H9 (cell line): Measurements from ENCODE around the gene DOCK11. TPM values are rescaled to one million over a fixed set of nuclear protein-coding genes. Genes with fewer than 3 reads are reported as not detected.

Source experiments
- DNase-seq: peaks from one replicate; pipeline ENCODE4 v3.0.0-alpha.2; 2017
- H2AFZ ChIP-seq: one replicate; pipeline ENCODE4 v1.6.1; 2013; ENCODE audit warnings: mild to moderate bottlenecking, low read length, control low read depth, moderate library complexity
- H2AK5ac ChIP-seq: 2 replicates; pipeline ENCODE4 v1.6.1; 2013; ENCODE audit warnings: low read length, control low read depth, mixed read lengths; ENCODE audit not compliant: insufficient read length
- H2BK120ac ChIP-seq: one replicate; pipeline ENCODE4 v1.6.1; 2013; ENCODE audit warnings: low read depth, mild to moderate bottlenecking, low read length, control low read depth, inconsistent platforms; ENCODE audit not compliant: poor library complexity, severe bottlenecking
- H2BK12ac ChIP-seq: 2 replicates; pipeline ENCODE4 v1.6.1; 2013; ENCODE audit warnings: low read length, control low read depth, mixed read lengths, low read depth; ENCODE audit not compliant: insufficient read length
- H2BK15ac ChIP-seq: 2 replicates; pipeline ENCODE4 v1.6.1; 2013; ENCODE audit warnings: low read depth, low read length, control low read depth
- H2BK20ac ChIP-seq: one replicate; pipeline ENCODE4 v1.6.1; 2013; ENCODE audit warnings: low read depth, mild to moderate bottlenecking, low read length, control low read depth, inconsistent platforms; ENCODE audit not compliant: poor library complexity, severe bottlenecking
- H2BK5ac ChIP-seq: 2 replicates; pipeline ENCODE4 v1.6.1; 2013; ENCODE audit warnings: low read length, control low read depth, mixed read lengths; ENCODE audit not compliant: insufficient read length
- H3K14ac ChIP-seq: 2 replicates; pipeline ENCODE4 v1.6.1; 2013; ENCODE audit warnings: low read length, control low read depth; ENCODE audit not compliant: insufficient read depth
- H3K18ac ChIP-seq: 2 replicates; pipeline ENCODE4 v1.6.1; 2013; ENCODE audit warnings: low read depth, mild to moderate bottlenecking, mixed read lengths, low read length, control low read depth; ENCODE audit not compliant: insufficient read length
- H3K23ac ChIP-seq: 2 replicates; pipeline ENCODE4 v1.6.1; 2013; ENCODE audit warnings: low read length, control low read depth, mixed read lengths, low read depth; ENCODE audit not compliant: insufficient read length
- H3K23me2 ChIP-seq: 2 replicates; pipeline ENCODE4 v1.6.1; 2013; ENCODE audit warnings: low read depth, mild to moderate bottlenecking, mixed read lengths, low read length, control low read depth; ENCODE audit not compliant: insufficient read length, poor library complexity, severe bottlenecking
- H3K27ac ChIP-seq: 2 replicates; pipeline ENCODE4 v1.5.1; 2013; ENCODE audit warnings: low read length, control low read depth, mixed read lengths, low read depth; ENCODE audit not compliant: insufficient read length
- H3K27me3 ChIP-seq: 2 replicates; pipeline ENCODE4 v1.6.1; 2013; ENCODE audit warnings: low read length, control low read depth, inconsistent platforms; ENCODE audit not compliant: insufficient read depth
- H3K4ac ChIP-seq: 2 replicates; pipeline ENCODE4 v1.6.1; 2013; ENCODE audit warnings: low read depth, mild to moderate bottlenecking, control low read depth, inconsistent platforms, low read length, moderate library complexity
- H3K4me1 ChIP-seq: 2 replicates; pipeline ENCODE4 v1.6.1; 2013; ENCODE audit warnings: low read length, control low read depth, inconsistent platforms; ENCODE audit not compliant: insufficient read depth
- H3K4me2 ChIP-seq: 2 replicates; pipeline ENCODE4 v1.6.1; 2013; ENCODE audit warnings: low read length, control low read depth, mixed read lengths; ENCODE audit not compliant: insufficient read length, insufficient read depth
- H3K56ac ChIP-seq: 2 replicates; pipeline ENCODE4 v1.6.1; 2013; ENCODE audit warnings: low read depth, mild to moderate bottlenecking, mixed read lengths, low read length, control low read depth; ENCODE audit not compliant: insufficient read length
- H3K79me1 ChIP-seq: 2 replicates; pipeline ENCODE4 v1.6.1; 2013; ENCODE audit warnings: low read depth, mild to moderate bottlenecking, moderate library complexity, low read length, control low read depth, inconsistent platforms; ENCODE audit not compliant: insufficient read depth, poor library complexity, severe bottlenecking
- H3K79me2 ChIP-seq: 2 replicates; pipeline ENCODE4 v1.6.1; 2013; ENCODE audit warnings: low read length, control low read depth, inconsistent platforms; ENCODE audit not compliant: insufficient read depth
- H3K9ac ChIP-seq: 2 replicates; pipeline ENCODE4 v1.6.1; 2013; ENCODE audit warnings: low read length, control low read depth, mixed read lengths; ENCODE audit not compliant: insufficient read length; ENCODE audit errors: extremely low read depth
- H3K9me3 ChIP-seq: one replicate; pipeline ENCODE4 v1.6.1; 2013; ENCODE audit warnings: low read depth, low read length, inconsistent platforms; ENCODE audit not compliant: control insufficient read depth
- H3T11ph ChIP-seq: one replicate; pipeline ENCODE4 v1.6.1; 2013; ENCODE audit warnings: mild to moderate bottlenecking, low read length, control low read depth, inconsistent platforms
- H4K20me1 ChIP-seq: one replicate; pipeline ENCODE4 v1.6.1; 2013; ENCODE audit not compliant: control insufficient read depth, insufficient read length, insufficient read depth
- H4K5ac ChIP-seq: 2 replicates; pipeline ENCODE4 v1.6.1; 2013; ENCODE audit warnings: low read depth, mild to moderate bottlenecking, mixed read lengths, low read length, control low read depth; ENCODE audit not compliant: insufficient read length
- H4K8ac ChIP-seq: replicated peaks from 2 replicates; pipeline ENCODE4 v1.6.1; 2013; ENCODE audit warnings: low read length, control low read depth, mixed read lengths, low read depth; ENCODE audit not compliant: insufficient read length
- H4K91ac ChIP-seq: 2 replicates; pipeline ENCODE4 v1.6.1; 2013; ENCODE audit warnings: low read depth, mild to moderate bottlenecking, moderate library complexity, mixed read lengths, low read length, control low read depth; ENCODE audit not compliant: insufficient read length
- H3K27ac Mint-ChIP-seq, 3 experiments: 2 replicates in 2 of 3; 3 replicates in 1 of 3; pipeline ENCODE4 v1.8.0; 2020 to 2021; ENCODE audit warnings: mixed read lengths in 3 of 3, mild to moderate bottlenecking in 1 of 3, moderate library complexity in 1 of 3
- H3K27me3 Mint-ChIP-seq: 2 replicates; pipeline ENCODE4 v1.8.0; 2021; ENCODE audit warnings: low read depth, mild to moderate bottlenecking, moderate library complexity, mixed read lengths
- H3K36me3 Mint-ChIP-seq, 3 experiments: 2 replicates in 2 of 3; 3 replicates in 1 of 3; pipeline ENCODE4 v1.8.0; 2020 to 2021; ENCODE audit warnings: low read depth in 3 of 3, mixed read lengths in 3 of 3; ENCODE audit not compliant: insufficient read depth in 1 of 3
- H3K4me1 Mint-ChIP-seq, 2 experiments: 2 replicates each; pipeline ENCODE4 v1.8.0; 2020; ENCODE audit warnings: mixed read lengths in 2 of 2
- H3K4me3 Mint-ChIP-seq, 2 experiments: 2 replicates in 1 of 2; 3 replicates in 1 of 2; pipeline ENCODE4 v1.8.0; 2020 to 2021; ENCODE audit warnings: mild to moderate bottlenecking in 2 of 2, mixed read lengths in 2 of 2, moderate library complexity in 1 of 2
- H3K9me3 Mint-ChIP-seq, 2 experiments: 2 replicates in 1 of 2; 3 replicates in 1 of 2; pipeline ENCODE4 v1.8.0; 2020; ENCODE audit warnings: mild to moderate bottlenecking in 2 of 2, mixed read lengths in 2 of 2, moderate library complexity in 1 of 2
- WGBS: extraction: QIAGEN DNeasy Blood & Tissue Kit; methylation state at CpG from one replicate; pipeline ENCODE4 v1.1.7; 2013; ENCODE audit warnings: missing lambda C conversion rate, low lambda C conversion rate, mixed read lengths; ENCODE audit not compliant: insufficient read length; ENCODE audit errors: extremely low coverage; 5-methylcytosine and 5-hydroxymethylcytosine counted together
- total RNA-seq: library from RNA; stranded (reverse); gene quantifications from 2 replicates; pipeline ENCODE4 v1.2.1, GENCODE V29; 2021
- TF ChIP-seq, protein P1 (sequence below): fragments of 200-600 bp; sonication (generic); conservative IDR thresholded peaks from 3 replicates; pipeline ENCODE4 v1.8.0; 2021; ENCODE audit warnings: antibody characterized with exemption, mild to moderate bottlenecking

DOCK11 gene
- total RNA-seq, 1 experiment from 2014 or later: 6.2 TPM

DNA sequence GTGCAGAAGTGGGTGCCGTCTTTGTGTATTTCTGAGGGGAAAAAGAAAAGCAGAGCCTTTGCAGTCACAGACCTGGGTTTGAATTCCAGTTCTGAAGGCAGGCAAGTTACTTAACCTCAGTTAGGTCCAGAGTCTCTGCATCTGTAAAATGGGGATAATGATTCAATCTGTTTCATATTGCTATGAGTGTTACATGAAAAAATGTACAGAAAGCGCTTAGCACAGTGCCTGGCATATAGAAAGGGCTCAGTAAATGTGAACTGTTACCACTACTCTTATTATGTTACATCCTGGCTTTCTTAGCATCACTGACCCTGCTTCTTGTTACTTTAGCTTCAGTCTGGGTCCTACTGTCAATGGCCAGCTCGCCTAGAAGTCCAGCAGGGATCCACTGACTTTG is 45.9 kb downstream of the DOCK11 start:
- no peak overlapping the region for H2BK120ac ChIP-seq
- no peak overlapping the region for H3K27ac Mint-ChIP-seq
- no peak overlapping the region for H3K4me3 Mint-ChIP-seq
- H3K23me2 ChIP-seq: no peaks in the 10 kb centered on the region
- no peaks in the 10 kb centered on the region for H4K20me1 ChIP-seq
- H4K91ac ChIP-seq: no peak overlapping the region
- H4K5ac ChIP-seq: no peak overlapping the region
- no CpG with 5 or more reads among the region's 3 CpGs for WGBS
- H3K9ac ChIP-seq: no peak overlapping the region
- no peak overlapping the region for H4K8ac ChIP-seq
- H3K4ac ChIP-seq: no peak overlapping the region
- H3K56ac ChIP-seq: no peak overlapping the region
- H3K9me3 ChIP-seq: peaks cover 25% of the 10 kb centered on the region
- no peak overlapping the region for H2BK12ac ChIP-seq
- no peak overlapping the region for H3K18ac ChIP-seq
- H2AFZ ChIP-seq: no peak overlapping the region
- H3K27me3 Mint-ChIP-seq: no peaks in the 10 kb centered on the region
- H3K23ac ChIP-seq: no peak overlapping the region
- peaks cover 0 to 6% (median 0%) of the 10 kb centered on the region in 3 experiments; a peak in 1 of 7 replicates for H3K36me3 Mint-ChIP-seq
- H3T11ph ChIP-seq: no peak overlapping the region
- no peak overlapping the region for H2BK20ac ChIP-seq
- H3K14ac ChIP-seq: no peak overlapping the region
- H2BK15ac ChIP-seq: no peak overlapping the region
- H3K4me1 ChIP-seq: no peaks in the 10 kb centered on the region
- no peak overlapping the region for H2BK5ac ChIP-seq
- H2AK5ac ChIP-seq: no peak overlapping the region
- H3K4me2 ChIP-seq: no peak overlapping the region
- H3K79me2 ChIP-seq: no peaks in the 10 kb centered on the region
- H3K9me3 Mint-ChIP-seq: peaks cover 2 to 52% of the 10 kb centered on the region in 2 experiments; a peak in 3 of 5 replicates
- DNase-seq: no peak
- H3K27me3 ChIP-seq: no peaks in the 10 kb centered on the region
- TF ChIP-seq, protein P1, sequence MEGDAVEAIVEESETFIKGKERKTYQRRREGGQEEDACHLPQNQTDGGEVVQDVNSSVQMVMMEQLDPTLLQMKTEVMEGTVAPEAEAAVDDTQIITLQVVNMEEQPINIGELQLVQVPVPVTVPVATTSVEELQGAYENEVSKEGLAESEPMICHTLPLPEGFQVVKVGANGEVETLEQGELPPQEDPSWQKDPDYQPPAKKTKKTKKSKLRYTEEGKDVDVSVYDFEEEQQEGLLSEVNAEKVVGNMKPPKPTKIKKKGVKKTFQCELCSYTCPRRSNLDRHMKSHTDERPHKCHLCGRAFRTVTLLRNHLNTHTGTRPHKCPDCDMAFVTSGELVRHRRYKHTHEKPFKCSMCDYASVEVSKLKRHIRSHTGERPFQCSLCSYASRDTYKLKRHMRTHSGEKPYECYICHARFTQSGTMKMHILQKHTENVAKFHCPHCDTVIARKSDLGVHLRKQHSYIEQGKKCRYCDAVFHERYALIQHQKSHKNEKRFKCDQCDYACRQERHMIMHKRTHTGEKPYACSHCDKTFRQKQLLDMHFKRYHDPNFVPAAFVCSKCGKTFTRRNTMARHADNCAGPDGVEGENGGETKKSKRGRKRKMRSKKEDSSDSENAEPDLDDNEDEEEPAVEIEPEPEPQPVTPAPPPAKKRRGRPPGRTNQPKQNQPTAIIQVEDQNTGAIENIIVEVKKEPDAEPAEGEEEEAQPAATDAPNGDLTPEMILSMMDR: no peak
- H3K4me1 Mint-ChIP-seq: peaks cover 8 to 11% of the 10 kb centered on the region in 2 experiments
- H3K27ac ChIP-seq: no peak overlapping the region
- no peaks in the 10 kb centered on the region for H3K79me1 ChIP-seq
